ENCODE data around the gene POU6F1. TPM values are rescaled to one million over a fixed set of nuclear protein-coding genes. Genes with fewer than 3 reads are reported as not detected.
A peak's percentile ranks its signal among the peaks of the same experiment; 100 is the strongest.
"Not testable (repeated sequence)": the region's sequence is repeated elsewhere in the genome, so short reads cannot be mapped to it uniquely, and the experiment has no call there.

The POU6F1 gene
- total and polyA plus RNA-seq, 12 donors: 4.1 to 13.9 (median 7.8) TPM

DNA sequence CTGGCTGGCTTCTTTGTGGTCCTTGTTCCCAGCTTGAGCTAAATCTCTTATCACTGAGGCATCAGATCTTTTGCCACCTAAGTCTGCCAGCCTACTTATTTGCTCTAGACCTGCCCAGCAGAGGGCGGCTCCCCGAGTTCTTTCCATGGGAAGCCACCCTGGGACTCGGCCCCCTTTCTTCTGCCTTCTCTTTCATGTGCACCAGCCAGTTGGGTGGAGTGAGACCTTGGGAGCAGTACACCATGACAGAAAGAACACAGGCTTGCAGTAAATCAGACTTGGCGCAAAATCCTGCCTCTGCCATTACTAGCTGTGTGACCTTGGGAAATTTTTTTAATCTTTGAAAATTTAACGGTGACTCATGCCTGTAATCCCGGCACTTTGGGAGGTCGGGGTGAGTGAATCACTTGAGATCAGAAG is 44.9 kb upstream of the POU6F1 start:
- WGBS, 2 donors: 65 to 74% methylated on average over 7 of the region's 7 CpGs
- no peak overlapping the region for H3K27ac ChIP-seq
- no peaks in the 10 kb centered on the region for H3K36me3 ChIP-seq
- ATAC-seq (peak in 1 of 8 donors; percentile 20), DNase-seq (no peak)
- intact Hi-C loops (cut with DNase I): no loop called here
- no peak overlapping the region for H3K4me3 ChIP-seq
- peaks cover 0 to 8% (median 0%) of the 10 kb centered on the region in 9 donors for H3K4me1 ChIP-seq
- H3K9me3 ChIP-seq: no peaks in the 10 kb centered on the region
- H3K27me3 ChIP-seq: no peaks in the 10 kb centered on the region
- TF ChIP-seq, protein P1, sequence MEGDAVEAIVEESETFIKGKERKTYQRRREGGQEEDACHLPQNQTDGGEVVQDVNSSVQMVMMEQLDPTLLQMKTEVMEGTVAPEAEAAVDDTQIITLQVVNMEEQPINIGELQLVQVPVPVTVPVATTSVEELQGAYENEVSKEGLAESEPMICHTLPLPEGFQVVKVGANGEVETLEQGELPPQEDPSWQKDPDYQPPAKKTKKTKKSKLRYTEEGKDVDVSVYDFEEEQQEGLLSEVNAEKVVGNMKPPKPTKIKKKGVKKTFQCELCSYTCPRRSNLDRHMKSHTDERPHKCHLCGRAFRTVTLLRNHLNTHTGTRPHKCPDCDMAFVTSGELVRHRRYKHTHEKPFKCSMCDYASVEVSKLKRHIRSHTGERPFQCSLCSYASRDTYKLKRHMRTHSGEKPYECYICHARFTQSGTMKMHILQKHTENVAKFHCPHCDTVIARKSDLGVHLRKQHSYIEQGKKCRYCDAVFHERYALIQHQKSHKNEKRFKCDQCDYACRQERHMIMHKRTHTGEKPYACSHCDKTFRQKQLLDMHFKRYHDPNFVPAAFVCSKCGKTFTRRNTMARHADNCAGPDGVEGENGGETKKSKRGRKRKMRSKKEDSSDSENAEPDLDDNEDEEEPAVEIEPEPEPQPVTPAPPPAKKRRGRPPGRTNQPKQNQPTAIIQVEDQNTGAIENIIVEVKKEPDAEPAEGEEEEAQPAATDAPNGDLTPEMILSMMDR (IDR thresholded peaks at IDR 0.05): peak in 5 of 9 donors; percentile 18 to 35 (median 27)

DNA sequence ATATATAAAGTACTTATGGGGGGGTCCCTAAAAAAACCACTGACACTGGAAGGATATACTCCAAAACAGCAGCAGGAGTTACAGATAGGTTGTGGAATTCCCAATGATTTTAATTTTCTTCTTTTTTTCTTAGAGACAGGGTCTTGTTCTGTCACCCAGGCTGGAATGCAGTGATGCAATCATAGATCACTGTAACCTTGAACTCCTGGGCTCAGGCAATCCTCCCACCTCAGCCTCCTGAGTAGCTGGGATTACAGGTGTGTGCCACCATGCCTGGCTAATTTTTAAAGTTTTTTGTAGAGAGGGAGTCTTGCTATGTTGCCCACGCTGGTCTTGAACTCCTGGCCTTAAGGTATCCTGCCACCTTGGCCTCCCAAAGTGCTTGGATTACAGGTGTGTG is 41.7 kb upstream of the POU6F1 start:
- H3K27me3 ChIP-seq; H3K4me1 ChIP-seq; DNase-seq; intact Hi-C loops (cut with DNase I); H3K27ac ChIP-seq; H3K4me3 ChIP-seq; H3K36me3 ChIP-seq; ATAC-seq; H3K9me3 ChIP-seq: not testable (repeated sequence)
- 96 to 100% methylated on average over 1 of the region's 1 CpG for WGBS, 2 donors

DNA sequence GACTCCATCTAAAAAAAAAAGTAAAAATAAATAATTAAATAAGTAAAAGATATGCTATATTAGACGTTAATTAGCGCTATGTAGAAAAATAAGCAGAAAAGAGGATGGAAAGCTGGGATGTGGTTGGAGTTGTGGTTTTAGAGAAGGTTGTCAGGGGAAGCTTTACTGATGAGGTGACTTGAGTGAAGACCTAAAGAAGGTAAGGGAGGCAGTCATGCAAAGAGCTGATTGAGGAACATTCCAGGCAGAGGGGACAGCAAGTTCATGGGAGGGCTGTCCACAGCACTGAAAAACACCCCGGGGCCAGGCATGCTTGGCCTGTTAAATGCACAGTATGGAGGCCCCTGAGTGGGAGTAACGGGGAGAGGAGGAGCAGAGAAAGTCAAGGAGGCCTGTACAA is 36.7 kb upstream of the POU6F1 start:
- peaks cover 0 to 9% (median 0%) of the 10 kb centered on the region in 9 donors for H3K36me3 ChIP-seq
- peaks cover 0 to 9% (median 0%) of the 10 kb centered on the region in 9 donors for H3K4me1 ChIP-seq
- DNase-seq (no peak), ATAC-seq (no peak)
- TF ChIP-seq, protein P1 (IDR thresholded peaks at IDR 0.05): no peak
- H3K9me3 ChIP-seq: no peaks in the 10 kb centered on the region
- intact Hi-C loops (cut with DNase I): no loop called here
- H3K27me3 ChIP-seq: no peaks in the 10 kb centered on the region
- no peak overlapping the region for H3K27ac ChIP-seq
- WGBS, 2 donors: 86 to 90% methylated on average over 4 of the region's 4 CpGs
- no peak overlapping the region for H3K4me3 ChIP-seq

DNA sequence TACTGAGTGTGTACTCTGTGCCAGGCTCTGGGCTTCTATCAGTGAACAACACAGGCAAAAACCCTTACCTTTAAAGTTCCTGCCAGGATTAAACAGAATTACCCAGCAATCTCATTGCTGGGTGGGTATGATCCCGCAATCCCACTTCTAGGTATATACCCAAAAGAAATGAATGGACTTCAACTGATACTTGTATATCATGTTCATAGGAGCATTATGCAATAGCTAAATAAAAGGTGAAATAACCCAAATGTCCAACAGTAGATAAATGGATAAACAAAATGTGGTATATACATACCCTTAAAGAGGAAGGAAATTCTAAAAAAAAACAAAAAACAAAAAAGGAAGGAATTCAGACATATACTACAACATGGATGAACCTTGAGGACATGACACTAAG is 35.4 kb upstream of the POU6F1 start:
- peaks cover 0 to 9% (median 0%) of the 10 kb centered on the region in 9 donors for H3K36me3 ChIP-seq
- ATAC-seq: no peak
- intact Hi-C loops (cut with DNase I): no loop called here
- H3K4me1 ChIP-seq: peaks cover 0 to 9% (median 0%) of the 10 kb centered on the region in 9 donors
- no peaks in the 10 kb centered on the region for H3K27me3 ChIP-seq
- H3K9me3 ChIP-seq: no peaks in the 10 kb centered on the region
- H3K27ac ChIP-seq: no peak overlapping the region
- TF ChIP-seq, protein P1 (IDR thresholded peaks at IDR 0.05): no peak
- DNase-seq: no peak
- 96 to 97% methylated on average over 1 of the region's 1 CpG for WGBS, 2 donors
- no peak overlapping the region for H3K4me3 ChIP-seq

DNA sequence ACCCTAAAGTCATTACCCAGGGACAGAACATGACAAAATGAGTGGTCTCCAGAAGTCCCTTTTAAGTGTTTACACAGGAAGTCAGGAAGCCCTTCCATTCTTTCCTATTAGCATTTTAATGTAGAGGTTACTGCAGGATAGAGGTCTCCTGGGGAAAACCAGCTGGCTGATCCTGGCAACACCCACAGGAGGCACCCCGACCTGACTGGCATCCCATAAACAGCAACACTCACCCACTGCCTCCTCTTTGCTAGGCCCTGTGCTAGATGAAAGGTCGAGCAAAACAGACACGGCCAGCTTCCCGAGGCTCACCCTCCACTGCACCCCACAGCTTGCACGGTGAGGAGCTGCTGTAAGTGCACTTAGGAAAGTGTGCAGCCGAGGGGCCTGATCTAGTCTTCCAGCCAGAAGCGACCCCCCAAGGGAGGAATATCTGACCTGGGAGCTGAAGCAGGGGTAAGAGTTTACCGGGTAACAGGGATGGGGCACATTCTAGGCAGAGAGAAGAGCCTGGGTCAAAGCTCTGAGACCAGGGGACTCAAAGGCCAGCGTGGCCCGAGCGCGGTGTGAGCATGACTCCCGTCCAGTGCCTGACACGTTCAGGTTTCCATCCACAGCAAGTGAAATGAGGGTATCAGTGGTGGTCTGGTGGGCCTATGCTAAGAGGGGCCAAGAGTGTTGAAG is 29.8 kb upstream of the POU6F1 start:
- H3K9me3 ChIP-seq: no peaks in the 10 kb centered on the region
- no peaks in the 10 kb centered on the region for H3K27me3 ChIP-seq
- 70 to 71% methylated on average over 14 of the region's 14 CpGs for WGBS, 2 donors
- peak in 4 of 8 donors; percentile 8 to 34 (median 19) for ATAC-seq
- TF ChIP-seq, protein P1 (IDR thresholded peaks at IDR 0.05): no peak
- intact Hi-C loops (cut with DNase I): loop anchor here in 3 of 10 donors (10.0 kb wide), 1 partner anchor 203 kb away; the partner anchor contains the start of gene LETMD1 (in 3 of the 3)
- H3K4me1 ChIP-seq: peaks cover 0 to 52% (median 26%) of the 10 kb centered on the region in 9 donors
- peaks cover 0 to 46% (median 17%) of the 10 kb centered on the region in 9 donors for H3K36me3 ChIP-seq
- no peak overlapping the region for H3K4me3 ChIP-seq
- DNase-seq: no peak
- H3K27ac ChIP-seq: peak overlapping the region in 2 of 10 donors; percentile 0 to 86

Measured in heart right ventricle (tissue), 16 donors.